Esophagus muscularis mucosa (tissue), 4 donors: ENCODE results near the gene EDEM3. TPM values are rescaled to one million over a fixed set of nuclear protein-coding genes. Genes with fewer than 3 reads are reported as not detected.

Experiments
- DNase-seq: peaks from one replicate; pipeline ENCODE4 v3.0.0-alpha.2; 2017; ENCODE audit errors: extremely low spot score
- H3K27ac ChIP-seq, 4 donors: fragments of 200-600 bp; sonication (generic); replicated peaks in 1 of 4; 1 replicate in 3 of 4; 2 replicates in 1 of 4; pipeline ENCODE4 v1.5.1; 2016 to 2019; ENCODE audit warnings: mild to moderate bottlenecking in 1 of 4
- H3K27me3 ChIP-seq, 4 donors: fragments of 200-600 bp; sonication (generic); one replicate each; pipeline versions ENCODE4 v1.5.1 to v1.6.0; 2016 to 2019
- H3K36me3 ChIP-seq, 4 donors: fragments of 200-600 bp; sonication (generic); one replicate each; pipeline ENCODE4 v1.5.1; 2016 to 2019
- H3K4me1 ChIP-seq, 4 donors: fragments of 200-600 bp; sonication (generic); one replicate each; pipeline ENCODE4 v1.5.1; 2016 to 2019
- H3K4me3 ChIP-seq, 4 donors: fragments of 200-600 bp; sonication (generic); 1 replicate in 2 of 4; 2 replicates in 2 of 4; pipeline ENCODE4 v1.5.1; 2016 to 2019; ENCODE audit warnings: mild to moderate bottlenecking in 4 of 4, moderate library complexity in 1 of 4
- H3K9me3 ChIP-seq, 4 donors: fragments of 200-600 bp; sonication (generic); 1 replicate in 3 of 4; 2 replicates in 1 of 4; pipeline ENCODE4 v1.5.1; 2016 to 2019
- EP300 ChIP-seq: sonication (generic); formaldehyde crosslinking; IDR thresholded peaks from one replicate; pipeline ENCODE4 v1.6.1; 2017; ENCODE audit warnings: antibody characterized with exemption
- POLR2A ChIP-seq: fragments of 450-650 bp; IDR thresholded peaks from one replicate; pipeline ENCODE4 v1.6.1; 2017; ENCODE audit warnings: antibody characterized with exemption, moderate library complexity, mild to moderate bottlenecking, low read depth
- POLR2AphosphoS5 ChIP-seq, 2 donors: sonication (generic); formaldehyde crosslinking; IDR thresholded peaks; one replicate each; pipeline ENCODE4 v1.6.1; 2017; ENCODE audit warnings: antibody characterized with exemption in 2 of 2
- WGBS: methylation state at CpG from one replicate; pipeline ENCODE4 v1.1.5; 2018; 5-methylcytosine and 5-hydroxymethylcytosine counted together
- intact Hi-C: fragments of 100-400 bp; cut with DNase I; formaldehyde crosslinking; loops from one replicate; pipeline ENCODE4 v1.15.1; 2023
- total RNA-seq, 4 donors: library from RNA; depleted of rRNA; stranded (reverse); fragments of >200 nt; gene quantifications; one replicate each; pipeline versions ENCODE4 v1.1.0 to v1.2.1, GENCODE V29; 2016
- TF ChIP-seq, protein P1 (sequence below), 3 experiments: fragments of 200-600 bp in 2 of 3; fragments of 450-650 bp in 1 of 3; sonication (generic) in 2 of 3; IDR thresholded peaks; one replicate each; pipeline ENCODE4 v1.5.1; 2017 to 2019; ENCODE audit warnings: antibody characterized with exemption in 3 of 3, mild to moderate bottlenecking in 2 of 3, moderate library complexity in 1 of 3

Gene EDEM3
- total RNA-seq, 4 donors from 2014 or later = 28.7 to 36.1 (median 29.4) TPM

DNA sequence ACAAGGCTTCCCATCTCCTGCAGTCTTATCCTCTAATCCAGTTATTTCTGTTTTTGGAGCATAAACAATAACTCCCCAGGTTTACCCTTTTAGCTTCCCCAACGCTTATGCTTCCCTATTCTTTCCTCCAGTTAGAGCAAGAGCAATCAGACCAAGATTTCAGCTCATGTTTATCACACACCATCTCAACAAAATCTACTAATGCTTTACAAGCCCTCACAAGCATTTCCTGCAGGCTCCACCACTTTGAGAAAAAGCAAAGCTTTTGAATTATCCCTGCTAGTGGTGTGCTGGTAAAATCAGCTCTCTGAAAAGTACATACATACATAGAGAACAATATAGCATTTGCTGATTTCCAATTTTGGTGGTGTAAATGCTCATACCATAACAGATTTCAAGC is 92.9 kb downstream of the EDEM3 start:
- Histone ChIP-seq H3K4me3 (no peak overlapping the region), H3K27me3 (no peaks in the 10 kb centered on the region), H3K27ac (no peak overlapping the region), H3K9me3 (no peaks in the 10 kb centered on the region), H3K36me3 (no peaks in the 10 kb centered on the region), H3K4me1 (peaks cover 3 to 35% (median 26%) of the 10 kb centered on the region in 4 donors)
- no peak for TF ChIP-seq POLR2A
- TF ChIP-seq POLR2AphosphoS5 (IDR thresholded peaks at IDR 0.05) = no peak
- no peak for TF ChIP-seq EP300
- TF ChIP-seq, protein P1, sequence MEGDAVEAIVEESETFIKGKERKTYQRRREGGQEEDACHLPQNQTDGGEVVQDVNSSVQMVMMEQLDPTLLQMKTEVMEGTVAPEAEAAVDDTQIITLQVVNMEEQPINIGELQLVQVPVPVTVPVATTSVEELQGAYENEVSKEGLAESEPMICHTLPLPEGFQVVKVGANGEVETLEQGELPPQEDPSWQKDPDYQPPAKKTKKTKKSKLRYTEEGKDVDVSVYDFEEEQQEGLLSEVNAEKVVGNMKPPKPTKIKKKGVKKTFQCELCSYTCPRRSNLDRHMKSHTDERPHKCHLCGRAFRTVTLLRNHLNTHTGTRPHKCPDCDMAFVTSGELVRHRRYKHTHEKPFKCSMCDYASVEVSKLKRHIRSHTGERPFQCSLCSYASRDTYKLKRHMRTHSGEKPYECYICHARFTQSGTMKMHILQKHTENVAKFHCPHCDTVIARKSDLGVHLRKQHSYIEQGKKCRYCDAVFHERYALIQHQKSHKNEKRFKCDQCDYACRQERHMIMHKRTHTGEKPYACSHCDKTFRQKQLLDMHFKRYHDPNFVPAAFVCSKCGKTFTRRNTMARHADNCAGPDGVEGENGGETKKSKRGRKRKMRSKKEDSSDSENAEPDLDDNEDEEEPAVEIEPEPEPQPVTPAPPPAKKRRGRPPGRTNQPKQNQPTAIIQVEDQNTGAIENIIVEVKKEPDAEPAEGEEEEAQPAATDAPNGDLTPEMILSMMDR (IDR thresholded peaks at IDR 0.05) = no peak
- peak; percentile 2 for DNase-seq
- 48% methylated on average over 1 of the region's 1 CpG for WGBS
- intact Hi-C loops = loop anchor here (5.0 to 10.0 kb wide), 4 partner anchors 100 to 584 kb away; partner anchors contain the start of gene C1orf21

DNA sequence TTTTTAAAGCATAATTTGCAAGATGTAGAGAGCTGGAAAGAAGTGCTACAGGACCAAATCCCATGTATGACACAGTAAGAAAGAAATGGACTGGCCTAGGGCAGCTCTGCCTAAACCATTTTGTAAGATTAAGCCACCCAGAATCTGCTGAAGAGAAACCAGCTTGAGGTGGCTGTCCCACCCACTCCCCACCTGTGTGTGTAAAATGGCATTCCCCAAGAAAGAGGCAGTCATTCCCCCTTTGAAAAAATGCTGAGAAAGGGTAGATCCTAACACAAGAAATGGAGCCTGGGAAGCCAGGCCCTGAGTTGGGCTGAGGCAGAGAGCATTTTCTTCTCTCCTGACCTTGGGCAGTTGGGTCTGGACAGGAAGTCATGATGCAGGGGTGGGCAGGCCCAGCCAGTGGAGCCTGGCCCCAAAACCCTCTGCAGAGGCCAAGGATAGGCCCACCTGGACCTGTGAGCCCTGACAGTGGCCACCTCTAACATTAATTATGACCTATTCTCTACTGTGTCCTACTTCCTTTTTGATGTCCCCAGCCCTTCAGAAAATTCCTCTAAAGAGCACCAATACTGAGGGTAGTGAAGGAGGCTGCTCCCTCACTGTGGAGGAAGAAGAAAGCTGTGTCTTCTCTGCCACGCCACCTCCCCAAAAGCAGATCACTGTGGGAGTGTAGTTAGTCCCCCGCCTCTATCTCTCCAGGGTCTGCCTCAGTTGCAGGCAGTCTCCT is 94.0 kb downstream of the EDEM3 start:
- intact Hi-C loops = loop anchor here (5.0 to 10.0 kb wide), 4 partner anchors 98 to 583 kb away; partner anchors contain the start of gene C1orf21
- peaks cover 3 to 33% (median 27%) of the 10 kb centered on the region in 4 donors for H3K4me1 ChIP-seq
- no peak for TF ChIP-seq EP300
- TF ChIP-seq POLR2AphosphoS5 (IDR thresholded peaks at IDR 0.05) = no peak
- TF ChIP-seq, protein P1 (IDR thresholded peaks at IDR 0.05) = no peak
- TF ChIP-seq POLR2A = no peak
- H3K36me3 ChIP-seq = no peaks in the 10 kb centered on the region
- no peaks in the 10 kb centered on the region for H3K27me3 ChIP-seq
- no peak overlapping the region for H3K27ac ChIP-seq
- DNase-seq = peak; percentile 62
- H3K4me3 ChIP-seq = no peak overlapping the region
- no peaks in the 10 kb centered on the region for H3K9me3 ChIP-seq
- WGBS = 88% methylated on average over 2 of the region's 2 CpGs

DNA sequence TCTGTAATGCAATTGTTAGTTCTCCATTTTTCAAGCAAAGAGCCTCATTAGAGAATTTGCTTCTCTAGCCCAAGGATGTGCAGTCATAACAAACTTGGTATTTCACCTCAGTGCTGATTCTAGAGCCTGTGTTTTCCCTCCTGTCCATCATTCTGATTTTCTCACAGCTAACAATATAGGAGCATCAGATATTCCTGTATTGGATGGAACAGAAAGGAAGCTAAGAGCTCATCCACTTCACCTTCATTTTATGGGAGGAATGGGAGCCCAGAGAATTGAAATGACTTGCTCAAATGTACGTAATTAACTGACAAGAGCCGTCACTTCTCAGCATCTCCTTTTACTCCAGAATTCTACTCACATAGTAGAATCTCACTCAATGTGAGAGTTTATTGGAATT is 96.6 kb downstream of the EDEM3 start:
- WGBS = 94% methylated on average over 2 of the region's 2 CpGs
- TF ChIP-seq, protein P1 (IDR thresholded peaks at IDR 0.05) = no peak
- TF ChIP-seq POLR2AphosphoS5 (IDR thresholded peaks at IDR 0.05) = no peak
- no peak for TF ChIP-seq POLR2A
- DNase-seq = peak; percentile 21
- intact Hi-C loops = no loop called here
- Histone ChIP-seq H3K36me3 (no peaks in the 10 kb centered on the region), H3K9me3 (no peaks in the 10 kb centered on the region), H3K4me3 (no peak overlapping the region), H3K27ac (no peak overlapping the region), H3K27me3 (no peaks in the 10 kb centered on the region), H3K4me1 (peaks cover 0 to 14% (median 11%) of the 10 kb centered on the region in 4 donors)

DNA sequence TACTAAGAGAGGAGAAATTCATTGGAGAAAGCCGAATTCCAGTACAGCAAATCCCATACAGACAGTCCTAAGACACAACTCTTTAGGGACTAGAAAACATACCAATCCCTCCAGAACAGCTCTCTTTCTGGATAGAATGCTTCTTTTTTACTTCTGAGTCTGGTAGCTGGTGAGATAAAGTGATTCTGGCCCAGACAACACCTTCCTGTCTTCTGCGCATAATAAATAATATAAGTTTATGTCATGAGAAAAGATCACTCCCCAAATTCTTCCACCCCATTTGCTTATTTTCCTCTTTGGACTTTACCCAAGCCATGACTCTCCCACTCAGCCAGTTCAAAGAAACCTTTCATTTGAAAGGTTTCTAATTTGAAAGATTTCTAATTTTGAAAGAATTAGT is 98.4 kb downstream of the EDEM3 start:
- no peaks in the 10 kb centered on the region for H3K36me3 ChIP-seq
- WGBS = 79% methylated on average over 2 of the region's 2 CpGs
- H3K4me3 ChIP-seq = no peak overlapping the region
- no peaks in the 10 kb centered on the region for H3K9me3 ChIP-seq
- no peaks in the 10 kb centered on the region for H3K27me3 ChIP-seq
- H3K4me1 ChIP-seq = peaks cover 0 to 14% (median 11%) of the 10 kb centered on the region in 4 donors
- TF ChIP-seq POLR2AphosphoS5 (IDR thresholded peaks at IDR 0.05) (no peak), POLR2A (no peak), EP300 (no peak)
- TF ChIP-seq, protein P1 (IDR thresholded peaks at IDR 0.05) = no peak
- peak overlapping the region in 2 of 4 donors; percentile 5 to 37 for H3K27ac ChIP-seq
- intact Hi-C loops = no loop called here
- DNase-seq = peak; percentile 12
